PC-9 (cell line): ENCODE data around the gene ADGB. TPM values are rescaled to one million over a fixed set of nuclear protein-coding genes. Genes with fewer than 3 reads are reported as not detected.
A peak's percentile ranks its signal among the peaks of the same experiment; 100 is the strongest.

Experiments
- BruUV-seq: library from RNA; stranded (reverse); fragments of 400-500 nt; replicated peaks from 2 replicates; lab custom pipeline; 2021; lab: Mats Ljungman, UMichigan
- CTCF ChIA-PET: fragments of 300-600 bp; sonication (Branson Sonifier 250); formaldehyde crosslinking; loops from one replicate; lab custom pipeline; 2022; ENCODE audit warnings: antibody characterized with exemption; lab: Charles Lee
- POLR2A ChIA-PET: fragments of 300-600 bp; sonication (Branson Sonifier 250); formaldehyde crosslinking; loops from one replicate; lab custom pipeline; 2022; ENCODE audit warnings: antibody characterized with exemption; ENCODE audit not compliant: unreplicated experiment; lab: Charles Lee
- DNase-seq, 2 experiments: peaks; one replicate each; pipeline versions ENCODE4 v3.0.0 to v3.0.0-alpha.2; 2015 to 2022; ENCODE audit warnings: mixed read lengths in 1 of 2
- H2AFZ ChIP-seq: fragments of 200-600 bp; sonication (generic); 2 replicates; pipeline ENCODE4 v1.8.1; 2017; ENCODE audit warnings: antibody characterized with exemption
- H3F3A ChIP-seq: fragments of 200-600 bp; sonication (generic); 2 replicates; pipeline ENCODE4 v1.8.1; 2017; ENCODE audit warnings: antibody characterized with exemption, mild to moderate bottlenecking, low read depth; ENCODE audit not compliant: insufficient read depth
- H3K27ac ChIP-seq: fragments of 200-600 bp; sonication (generic); 2 replicates; pipeline ENCODE4 v1.6.1; 2016; ENCODE audit warnings: mixed run types
- H3K27me3 ChIP-seq: fragments of 200-600 bp; sonication (generic); 2 replicates; pipeline ENCODE4 v1.6.1; 2016; ENCODE audit warnings: low read depth, mixed run types; ENCODE audit not compliant: insufficient read depth
- H3K36me3 ChIP-seq: fragments of 200-600 bp; sonication (generic); 2 replicates; pipeline ENCODE4 v1.6.1; 2016; ENCODE audit warnings: low read depth, mixed run types
- H3K4me1 ChIP-seq: fragments of 200-600 bp; sonication (generic); replicated peaks from 2 replicates; pipeline ENCODE4 v1.6.1; 2016; ENCODE audit warnings: mixed run types; ENCODE audit not compliant: insufficient read depth
- H3K4me2 ChIP-seq: fragments of 200-600 bp; sonication (generic); 2 replicates; pipeline ENCODE4 v1.6.1; 2017; ENCODE audit warnings: mixed run types
- H3K4me3 ChIP-seq: fragments of 200-600 bp; sonication (generic); 2 replicates; pipeline ENCODE4 v1.6.1; 2016; ENCODE audit warnings: mixed run types
- H3K79me2 ChIP-seq: fragments of 200-600 bp; sonication (generic); 2 replicates; pipeline ENCODE4 v1.6.1; 2017; ENCODE audit warnings: low read depth, mixed run types
- H3K9me2 ChIP-seq: fragments of 200-600 bp; sonication (generic); 2 replicates; pipeline ENCODE4 v1.8.1; 2017; ENCODE audit warnings: mild to moderate bottlenecking; ENCODE audit not compliant: insufficient read depth
- H3K9me3 ChIP-seq: fragments of 200-600 bp; sonication (generic); 2 replicates; pipeline ENCODE4 v1.8.1; 2016; ENCODE audit warnings: low read depth; ENCODE audit not compliant: insufficient read depth
- H4K20me1 ChIP-seq: fragments of 200-600 bp; sonication (generic); 2 replicates; pipeline ENCODE4 v1.8.1; 2017; ENCODE audit not compliant: insufficient read depth
- EZH2 ChIP-seq: fragments of 200-600 bp; sonication (generic); IDR thresholded peaks from 2 replicates; pipeline ENCODE4 v1.8.0; 2017; ENCODE audit warnings: antibody characterized with exemption, low read depth
- intact Hi-C: fragments of 100-400 bp; cut with micrococcal nuclease; formaldehyde crosslinking; loops from one replicate; pipeline ENCODE4 v1.10.0; 2022; ENCODE audit not compliant: unreplicated experiment
- total RNA-seq: library from RNA; stranded (reverse); gene quantifications from 2 replicates; pipeline ENCODE4 v1.2.3, GENCODE V29; 2021
- TF ChIP-seq, protein P1 (sequence below): fragments of 200-600 bp; sonication (generic); conservative IDR thresholded peaks from 2 replicates; pipeline ENCODE4 v1.6.1; 2017; ENCODE audit warnings: mixed run types, antibody characterized with exemption, mild to moderate bottlenecking, moderate library complexity

The ADGB gene
- total RNA-seq, 1 experiment from 2014 or later = not detected

DNA sequence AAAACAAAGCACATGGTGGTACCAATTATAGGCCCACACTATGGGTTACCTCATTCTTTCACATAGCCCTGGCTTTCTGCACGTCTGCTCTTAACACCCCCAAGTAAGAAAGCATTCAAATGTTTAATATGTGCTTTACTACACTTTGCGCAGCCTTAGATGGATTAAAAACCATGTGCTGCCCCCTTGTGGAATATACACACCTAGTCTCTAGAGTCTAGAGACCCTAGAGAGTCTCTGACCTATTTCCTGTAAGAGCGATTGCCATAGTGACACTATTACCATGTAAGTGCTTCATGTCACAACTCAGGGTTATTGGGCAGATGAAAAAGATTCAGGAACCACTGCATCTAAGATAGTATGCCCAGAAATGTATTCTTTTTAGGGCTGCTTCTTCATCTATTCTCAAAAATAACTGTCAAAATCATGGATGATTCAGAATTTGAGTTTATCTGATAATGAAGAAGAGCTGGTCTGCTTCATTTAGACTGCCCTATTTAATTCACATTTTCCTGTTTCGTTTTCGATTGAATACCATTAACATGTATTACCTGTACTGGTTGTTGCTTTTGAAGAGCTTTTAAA lies 186.3 kb downstream of the ADGB start:
- no peaks in the 10 kb centered on the region for H3K36me3 ChIP-seq
- H2AFZ ChIP-seq = no peak overlapping the region
- H3K79me2 ChIP-seq = no peaks in the 10 kb centered on the region
- no peaks in the 10 kb centered on the region for H3K27me3 ChIP-seq
- H3K9me2 ChIP-seq = peaks cover 3% of the 10 kb centered on the region; the same call in 1 of the 2 replicates
- no peaks in the 10 kb centered on the region for H4K20me1 ChIP-seq
- TF ChIP-seq, protein P1, sequence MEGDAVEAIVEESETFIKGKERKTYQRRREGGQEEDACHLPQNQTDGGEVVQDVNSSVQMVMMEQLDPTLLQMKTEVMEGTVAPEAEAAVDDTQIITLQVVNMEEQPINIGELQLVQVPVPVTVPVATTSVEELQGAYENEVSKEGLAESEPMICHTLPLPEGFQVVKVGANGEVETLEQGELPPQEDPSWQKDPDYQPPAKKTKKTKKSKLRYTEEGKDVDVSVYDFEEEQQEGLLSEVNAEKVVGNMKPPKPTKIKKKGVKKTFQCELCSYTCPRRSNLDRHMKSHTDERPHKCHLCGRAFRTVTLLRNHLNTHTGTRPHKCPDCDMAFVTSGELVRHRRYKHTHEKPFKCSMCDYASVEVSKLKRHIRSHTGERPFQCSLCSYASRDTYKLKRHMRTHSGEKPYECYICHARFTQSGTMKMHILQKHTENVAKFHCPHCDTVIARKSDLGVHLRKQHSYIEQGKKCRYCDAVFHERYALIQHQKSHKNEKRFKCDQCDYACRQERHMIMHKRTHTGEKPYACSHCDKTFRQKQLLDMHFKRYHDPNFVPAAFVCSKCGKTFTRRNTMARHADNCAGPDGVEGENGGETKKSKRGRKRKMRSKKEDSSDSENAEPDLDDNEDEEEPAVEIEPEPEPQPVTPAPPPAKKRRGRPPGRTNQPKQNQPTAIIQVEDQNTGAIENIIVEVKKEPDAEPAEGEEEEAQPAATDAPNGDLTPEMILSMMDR = peak; percentile 69
- TF ChIP-seq EZH2 = no peak
- no peak overlapping the region for H3K27ac ChIP-seq
- BruUV-seq = no TSS peak
- no peak overlapping the region for H3K4me2 ChIP-seq
- no peak overlapping the region for H3K4me3 ChIP-seq
- POLR2A ChIA-PET = no interaction called here
- no peaks in the 10 kb centered on the region for H3F3A ChIP-seq
- intact Hi-C loops = no loop called here
- no peak for DNase-seq
- CTCF ChIA-PET = interaction anchor here (0.6 kb wide), 1 partner anchor 879 kb away, joined by 3 read pairs; no protein-coding TSS in a partner anchor
- no peaks in the 10 kb centered on the region for H3K4me1 ChIP-seq
- H3K9me3 ChIP-seq = no peaks in the 10 kb centered on the region

DNA sequence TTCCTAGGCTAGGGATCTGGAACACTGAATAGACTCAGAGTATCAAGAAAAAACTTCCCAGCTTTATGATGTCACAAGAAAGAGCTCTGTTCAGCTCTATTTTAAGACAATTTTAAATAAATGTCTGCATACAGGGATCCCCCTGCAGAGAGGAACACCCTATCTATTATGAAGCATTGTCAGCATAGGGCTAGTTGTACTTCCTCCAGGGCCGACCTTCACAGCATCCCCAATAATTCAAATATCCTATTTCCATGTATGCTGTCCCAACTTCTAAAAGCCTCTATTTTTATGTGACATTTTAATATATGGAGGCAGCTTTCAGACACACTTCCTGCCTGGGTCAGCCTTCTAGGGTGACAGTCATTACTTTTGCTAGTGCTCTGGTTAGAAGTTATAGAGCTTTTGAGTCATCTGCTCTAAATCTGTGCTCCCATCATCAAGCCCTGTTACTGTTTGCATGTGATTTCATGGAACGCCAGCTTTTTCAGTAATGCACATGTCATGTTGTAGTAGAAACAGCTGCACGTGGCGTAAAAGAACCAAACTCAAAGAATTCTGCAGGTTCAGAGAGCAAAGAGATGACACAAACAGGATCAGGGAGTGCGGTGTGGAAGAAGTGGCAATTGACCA lies 189.2 kb downstream of the ADGB start:
- no TSS peak for BruUV-seq
- ChIA-PET POLR2A (no interaction called here), CTCF (no interaction called here)
- no peaks in the 10 kb centered on the region for H4K20me1 ChIP-seq
- no peaks in the 10 kb centered on the region for H3K9me2 ChIP-seq
- no peaks in the 10 kb centered on the region for H3K27me3 ChIP-seq
- DNase-seq = no peak
- H3K4me2 ChIP-seq = no peak overlapping the region
- H3K79me2 ChIP-seq = no peaks in the 10 kb centered on the region
- 0 out of 2 replicates have a peak, but pooled peaks cover 6% of the 10 kb centered on the region for H3K4me1 ChIP-seq
- H3K36me3 ChIP-seq = no peaks in the 10 kb centered on the region
- intact Hi-C loops = no loop called here
- no peaks in the 10 kb centered on the region for H3F3A ChIP-seq
- no peak overlapping the region for H3K4me3 ChIP-seq
- H2AFZ ChIP-seq = no peak overlapping the region
- no peak overlapping the region for H3K27ac ChIP-seq
- TF ChIP-seq, protein P1 = no peak
- TF ChIP-seq EZH2 = no peak
- no peaks in the 10 kb centered on the region; the same call in 1 of the 2 replicates for H3K9me3 ChIP-seq

DNA sequence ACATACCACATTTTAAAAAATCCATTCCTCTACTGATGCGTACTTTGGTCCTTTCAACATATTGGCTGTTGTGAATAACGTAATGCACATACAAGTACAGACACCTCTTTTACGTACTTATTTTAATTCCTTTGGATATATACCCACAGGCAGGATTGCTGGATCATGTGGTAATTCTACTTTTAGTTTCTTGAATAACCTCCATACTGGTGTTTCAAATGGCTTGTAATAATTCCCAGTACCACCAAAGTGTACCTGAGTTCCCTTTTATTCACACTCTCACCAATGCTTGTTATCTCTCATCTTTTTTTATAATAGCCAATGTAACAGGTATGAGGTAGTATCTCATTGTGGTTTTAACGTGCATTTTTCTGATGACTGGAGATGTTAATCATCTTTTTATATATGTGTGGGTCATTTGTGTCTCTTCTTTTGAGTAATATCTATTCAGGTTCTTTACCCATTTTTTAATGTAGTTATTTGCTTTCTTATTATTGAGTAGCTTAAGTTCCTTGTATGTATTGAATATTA lies 191.9 kb downstream of the ADGB start:
- H2AFZ ChIP-seq = no peak overlapping the region
- peak in 1 of 2 experiments; percentile 44 for DNase-seq
- CTCF ChIA-PET = no interaction called here

More for the DNA sequence above, 191.9 kb downstream of the ADGB start:
- Histone ChIP-seq H3K27me3 (no peaks in the 10 kb centered on the region), H3K79me2 (no peaks in the 10 kb centered on the region), H3K4me3 (no peak overlapping the region), H3K9me2 (no peaks in the 10 kb centered on the region), H3K27ac (no peak overlapping the region), H3K4me1 (0 out of 2 replicates have a peak, but pooled peaks cover 12% of the 10 kb centered on the region), H3K36me3 (no peaks in the 10 kb centered on the region), H3K4me2 (no peak overlapping the region), H3K9me3 (no peaks in the 10 kb centered on the region; the same call in 1 of the 2 replicates), H4K20me1 (no peaks in the 10 kb centered on the region), H3F3A (no peaks in the 10 kb centered on the region)
- TF ChIP-seq, protein P1 = no peak
- no peak for TF ChIP-seq EZH2
- no TSS peak for BruUV-seq
- POLR2A ChIA-PET = no interaction called here
- intact Hi-C loops = no loop called here
